GM18508 (cell line): ENCODE data around the gene SETD4.
"Not testable (repeated sequence)": the region's sequence is repeated elsewhere in the genome, so short reads cannot be mapped to it uniquely, and the experiment has no call there.

Source experiments
- ATAC-seq: cut with Tn5 transposase; IDR thresholded peaks from one replicate; pipeline ENCODE4 v1.9.1; 2021; ENCODE audit warnings: moderate number of reproducible peaks; ENCODE audit not compliant: insufficient read depth, unreplicated experiment

SETD4 gene

GRCh38 chr21:36060159-36060921 is at the start of gene SETD4:
SETD4 (minus strand) TSS chr21:36060526; CDS start chr21:36058888, 1,638 bp downstream.
- peak; percentile 54 for ATAC-seq

GRCh38 chr21:36109868-36110267 is 49.5 kb upstream of the SETD4 start:
- ATAC-seq = no peak

- no peak for ATAC-seq
Measured at GRCh38 chr21:36105327-36105842, 45.1 kb upstream of the SETD4 start.

GRCh38 chr21:36104317-36105300 is 44.3 kb upstream of the SETD4 start:
- ATAC-seq = no peak

GRCh38 chr21:36103434-36103833 is 43.1 kb upstream of the SETD4 start:
- ATAC-seq = no peak

- no peak for ATAC-seq
Measured at GRCh38 chr21:36100971-36101641, 40.8 kb upstream of the SETD4 start.

GRCh38 chr21:36099695-36100211 is 39.4 kb upstream of the SETD4 start:
- not testable (repeated sequence) for ATAC-seq

- no peak for ATAC-seq
Measured at GRCh38 chr21:36099000-36099399, 38.7 kb upstream of the SETD4 start.

GRCh38 chr21:36098182-36098532 is 37.8 kb upstream of the SETD4 start:
- no peak for ATAC-seq

GRCh38 chr21:36097427-36098181 is 37.3 kb upstream of the SETD4 start:
- ATAC-seq = no peak

GRCh38 chr21:36096398-36097290 is 36.3 kb upstream of the SETD4 start:
- no peak for ATAC-seq

GRCh38 chr21:36093512-36093911 is 33.2 kb upstream of the SETD4 start:
- no peak for ATAC-seq

- ATAC-seq = no peak
Measured at GRCh38 chr21:36092681-36093080, 32.4 kb upstream of the SETD4 start.

- ATAC-seq = no peak
Measured at GRCh38 chr21:36089946-36090345, 29.6 kb upstream of the SETD4 start.

GRCh38 chr21:36087362-36088138 is 27.2 kb upstream of the SETD4 start:
- ATAC-seq = no peak

GRCh38 chr21:36082237-36082664 is 21.9 kb upstream of the SETD4 start:
- no peak for ATAC-seq

- ATAC-seq = no peak
Measured at GRCh38 chr21:36080386-36080785, 20.1 kb upstream of the SETD4 start.

- no peak for ATAC-seq
Measured at GRCh38 chr21:36079671-36080070, 19.3 kb upstream of the SETD4 start.
